ENCODE results near the gene PATJ.

PATJ gene

GRCh38 chr1:62198069-62198780 is 455.9 kb downstream of the PATJ start:
- no peak overlapping the region for H3K4me3 ChIP-seq (ENCODE audit: low read length)
- DNase-seq (ENCODE audit: low read depth), result no peak

GRCh38 chr1:62198781-62199125 is 456.5 kb downstream of the PATJ start:
- DNase-seq (ENCODE audit: low read depth), result peak; percentile 10

More at GRCh38 chr1:62198069-62198780, 455.9 kb downstream of the PATJ start:
- TF ChIP-seq CTCF (conservative IDR thresholded peaks at IDR 0.05; ENCODE audit: low read length), result no peak

GRCh38 chr1:62207187-62207586 is 464.9 kb downstream of the PATJ start:
- H3K4me3 ChIP-seq (ENCODE audit: low read length), result no peak overlapping the region
- no peak for TF ChIP-seq CTCF (conservative IDR thresholded peaks at IDR 0.05; ENCODE audit: low read length)
- no peak for DNase-seq (ENCODE audit: low read depth)

More at GRCh38 chr1:62198781-62199125, 456.5 kb downstream of the PATJ start:
- no peak for TF ChIP-seq CTCF (conservative IDR thresholded peaks at IDR 0.05; ENCODE audit: low read length)
- no peak overlapping the region for H3K4me3 ChIP-seq (ENCODE audit: low read length)

GRCh38 chr1:62208087-62208486 is 465.8 kb downstream of the PATJ start:
- TF ChIP-seq CTCF (conservative IDR thresholded peaks at IDR 0.05; ENCODE audit: low read length), result no peak
- no peak overlapping the region for H3K4me3 ChIP-seq (ENCODE audit: low read length)
- DNase-seq (ENCODE audit: low read depth), result no peak

- TF ChIP-seq CTCF (conservative IDR thresholded peaks at IDR 0.05; ENCODE audit: low read length), result no peak
- DNase-seq (ENCODE audit: low read depth), result no peak
- no peak overlapping the region for H3K4me3 ChIP-seq (ENCODE audit: low read length)
These were observed 466.7 kb downstream of the PATJ start for GRCh38 chr1:62208970-62209369.

GRCh38 chr1:62209931-62210595 is 467.8 kb downstream of the PATJ start:
- peak; percentile 19 for DNase-seq (ENCODE audit: low read depth)
- no peak for TF ChIP-seq CTCF (conservative IDR thresholded peaks at IDR 0.05; ENCODE audit: low read length)
- H3K4me3 ChIP-seq (ENCODE audit: low read length), result no peak overlapping the region

- no peak overlapping the region for H3K4me3 ChIP-seq (ENCODE audit: low read length)
These were observed 468.7 kb downstream of the PATJ start for GRCh38 chr1:62210960-62211359.

More at GRCh38 chr1:62210960-62211359, 468.7 kb downstream of the PATJ start:
- no peak for TF ChIP-seq CTCF (conservative IDR thresholded peaks at IDR 0.05; ENCODE audit: low read length)
- DNase-seq (ENCODE audit: low read depth), result no peak
